Measurements from ENCODE around the gene BNC2.

BNC2 gene

GRCh38 chr9:16817514-16817913, 53.0 kb downstream of the BNC2 start:
- DNase-seq (ENCODE audit: low spot score), result no peak

GRCh38 chr9:16817002-16817401, 53.5 kb downstream of the BNC2 start:
- DNase-seq (ENCODE audit: low spot score), result no peak

- DNase-seq (ENCODE audit: low spot score), result no peak
Observed at GRCh38 chr9:16816011-16816410, 54.5 kb downstream of the BNC2 start.

- no peak for DNase-seq (ENCODE audit: low spot score)
Observed at GRCh38 chr9:16815079-16815478, 55.4 kb downstream of the BNC2 start.

GRCh38 chr9:16813838-16814237, 56.6 kb downstream of the BNC2 start:
- no peak for DNase-seq (ENCODE audit: low spot score)

- DNase-seq (ENCODE audit: low spot score), result no peak
Observed at GRCh38 chr9:16811987-16812685, 58.3 kb downstream of the BNC2 start.

- DNase-seq (ENCODE audit: low spot score), result no peak
Observed at GRCh38 chr9:16809912-16810610, 60.4 kb downstream of the BNC2 start.

GRCh38 chr9:16806674-16807073, 63.8 kb downstream of the BNC2 start:
- DNase-seq (ENCODE audit: low spot score), result no peak

- DNase-seq (ENCODE audit: low spot score), result no peak
Observed at GRCh38 chr9:16803648-16804047, 66.8 kb downstream of the BNC2 start.

- no peak for DNase-seq (ENCODE audit: low spot score)
Observed at GRCh38 chr9:16801871-16802466, 68.5 kb downstream of the BNC2 start.

- DNase-seq (ENCODE audit: low spot score), result no peak
Observed at GRCh38 chr9:16796304-16796825, 74.1 kb downstream of the BNC2 start.

- no peak for DNase-seq (ENCODE audit: low spot score)
Observed at GRCh38 chr9:16794871-16795639, 75.4 kb downstream of the BNC2 start.

GRCh38 chr9:16794103-16794502, 76.4 kb downstream of the BNC2 start:
- DNase-seq (ENCODE audit: low spot score), result no peak

GRCh38 chr9:16787724-16788123, 82.7 kb downstream of the BNC2 start:
- DNase-seq (ENCODE audit: low spot score), result no peak

GRCh38 chr9:16784002-16784401, 86.5 kb downstream of the BNC2 start:
- DNase-seq (ENCODE audit: low spot score), result no peak

- no peak for DNase-seq (ENCODE audit: low spot score)
Observed at GRCh38 chr9:16782490-16782889, 88.0 kb downstream of the BNC2 start.

GRCh38 chr9:16775330-16775729, 95.1 kb downstream of the BNC2 start:
- DNase-seq (ENCODE audit: low spot score), result no peak

- DNase-seq (ENCODE audit: low spot score), result no peak
Observed at GRCh38 chr9:16773617-16774016, 96.9 kb downstream of the BNC2 start.

GRCh38 chr9:16773116-16773515, 97.4 kb downstream of the BNC2 start:
- DNase-seq (ENCODE audit: low spot score), result no peak

GRCh38 chr9:16771356-16771755, 99.1 kb downstream of the BNC2 start:
- DNase-seq (ENCODE audit: low spot score), result no peak

- DNase-seq (ENCODE audit: low spot score), result no peak
Observed at GRCh38 chr9:16769291-16769690, 101.2 kb downstream of the BNC2 start.

GRCh38 chr9:16768816-16769215, 101.7 kb downstream of the BNC2 start:
- DNase-seq (ENCODE audit: low spot score), result no peak
